GM19238 (cell line): ENCODE data around the gene PDGFB.
A peak's percentile ranks its signal among the peaks of the same experiment; 100 is the strongest.

Source experiments
- DNase-seq: peaks from one replicate; pipeline ENCODE4 v3.0.0; 2011; ENCODE audit warnings: low spot score; ENCODE audit not compliant: insufficient read length

Gene PDGFB

GRCh38 chr22:39254789-39255298 lies 10.1 kb upstream of the PDGFB start:
- DNase-seq = peak; percentile 84

GRCh38 chr22:39254122-39254521 lies 9.3 kb upstream of the PDGFB start:
- DNase-seq = no peak

- no peak for DNase-seq
Observed at GRCh38 chr22:39253435-39254070, 8.8 kb upstream of the PDGFB start.

- DNase-seq = no peak
Observed at GRCh38 chr22:39252461-39253434, 8.0 kb upstream of the PDGFB start.

GRCh38 chr22:39251762-39252460 lies 7.1 kb upstream of the PDGFB start:
- DNase-seq = no peak

GRCh38 chr22:39250838-39251237 lies 6.1 kb upstream of the PDGFB start:
- DNase-seq = no peak

- DNase-seq = no peak
Observed at GRCh38 chr22:39250131-39250530, 5.3 kb upstream of the PDGFB start.

- no peak for DNase-seq
Observed at GRCh38 chr22:39249086-39249704, 4.4 kb upstream of the PDGFB start.

- no peak for DNase-seq
Observed at GRCh38 chr22:39248254-39248653, 3.5 kb upstream of the PDGFB start.

GRCh38 chr22:39247361-39247760 lies 2.6 kb upstream of the PDGFB start:
- DNase-seq = no peak

- no peak for DNase-seq
Observed at GRCh38 chr22:39246690-39247332, 2.0 kb upstream of the PDGFB start.

- DNase-seq = no peak
Observed at GRCh38 chr22:39246217-39246616, 1.4 kb upstream of the PDGFB start.

GRCh38 chr22:39245130-39246039 lies 603 bp upstream of the PDGFB start:
- no peak for DNase-seq

GRCh38 chr22:39244136-39244495 lies 666 bp downstream of the PDGFB start:
- DNase-seq = no peak

- no peak for DNase-seq
Observed at GRCh38 chr22:39243439-39244135, 1.2 kb downstream of the PDGFB start.

- no peak for DNase-seq
Observed at GRCh38 chr22:39242595-39243438, 2.0 kb downstream of the PDGFB start.

GRCh38 chr22:39241794-39242594 lies 2.8 kb downstream of the PDGFB start:
- DNase-seq = no peak
